Measurements from ENCODE around the gene AKR7A3.
"Not testable (repeated sequence)": the region's sequence is repeated elsewhere in the genome, so short reads cannot be mapped to it uniquely, and the experiment has no call there.

Gene AKR7A3

DNA sequence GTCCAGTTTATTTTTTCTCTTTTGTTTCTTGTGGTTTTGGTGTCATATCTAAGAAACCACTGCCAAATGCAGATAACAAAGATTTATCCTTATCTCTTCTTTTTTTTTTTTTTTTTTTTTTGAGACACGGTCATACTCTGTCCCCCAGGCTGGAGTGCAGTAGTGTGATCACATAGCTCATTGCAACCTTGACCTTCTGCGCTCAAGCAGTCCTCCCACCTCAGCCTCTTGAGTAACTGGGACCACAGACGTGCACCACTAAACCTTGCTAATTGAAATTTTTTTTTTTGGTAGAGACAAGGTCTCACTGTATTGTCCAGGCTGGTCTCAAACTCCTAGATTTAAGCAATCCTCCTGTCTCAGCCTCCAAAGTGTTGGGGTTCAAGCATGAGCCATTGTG is 32.5 kb upstream of the AKR7A3 start:
- no peak for DNase-seq (ENCODE audit: extremely low read depth in 1 of 2, low read depth in 1 of 2)

DNA sequence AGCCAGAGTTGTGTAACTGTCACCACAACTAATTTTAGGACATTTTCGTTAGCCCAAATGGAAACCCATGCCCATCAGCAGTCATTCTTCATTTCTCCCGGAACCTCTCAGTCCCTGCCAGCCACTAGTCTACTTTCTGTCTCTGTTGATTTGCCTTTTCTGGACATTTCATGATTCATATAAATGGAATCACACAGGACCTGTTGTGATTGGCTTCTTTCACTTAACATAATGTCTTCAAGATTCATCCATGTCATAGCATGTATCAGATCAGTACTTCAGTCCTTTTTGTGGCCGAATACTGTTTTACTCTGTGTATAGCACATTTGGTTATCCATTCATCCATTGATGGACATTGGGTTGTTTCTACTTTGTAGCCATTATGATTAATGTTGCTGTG is 30.6 kb upstream of the AKR7A3 start:
- DNase-seq (ENCODE audit: extremely low read depth in 1 of 2, low read depth in 1 of 2): no peak

DNA sequence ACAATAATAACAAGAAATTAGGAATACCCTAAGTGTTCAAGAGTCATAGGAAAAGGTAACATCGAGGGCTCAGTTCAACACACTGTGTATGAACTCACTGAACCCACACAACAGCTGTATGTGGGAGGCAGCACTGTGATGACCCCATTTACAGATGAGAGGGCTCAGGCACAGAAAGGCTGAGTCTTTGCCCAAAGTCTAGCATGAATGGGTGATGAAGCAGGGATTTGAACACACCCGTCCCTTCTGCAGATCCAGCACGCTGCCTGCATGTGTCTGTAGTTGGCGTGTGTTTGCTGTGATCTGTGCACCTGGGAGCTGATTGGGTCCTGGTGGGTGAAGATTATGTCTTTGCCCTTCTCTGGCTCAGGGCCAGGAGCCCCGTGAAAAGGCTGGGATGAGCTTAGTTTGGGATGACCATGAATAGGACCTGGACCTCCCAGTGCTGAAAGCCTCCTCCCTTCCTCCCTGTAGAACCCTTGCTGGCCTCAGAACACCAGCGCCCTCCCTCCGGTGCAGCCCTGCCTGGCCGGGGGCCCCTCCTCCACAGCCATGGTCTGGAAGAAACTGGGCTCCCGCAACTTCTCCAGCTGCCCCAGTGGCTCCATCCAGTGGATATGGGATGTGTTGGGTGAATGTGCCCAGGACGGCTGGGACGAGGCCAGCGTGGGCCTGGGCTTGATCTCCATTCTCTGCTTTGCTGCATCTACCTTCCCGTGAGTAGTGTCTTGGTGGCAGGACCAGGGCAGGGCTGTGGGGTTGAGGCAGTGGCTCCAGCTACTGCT is 28.7 kb upstream of the AKR7A3 start:
- no peak for DNase-seq (ENCODE audit: extremely low read depth in 1 of 2, low read depth in 1 of 2)

DNA sequence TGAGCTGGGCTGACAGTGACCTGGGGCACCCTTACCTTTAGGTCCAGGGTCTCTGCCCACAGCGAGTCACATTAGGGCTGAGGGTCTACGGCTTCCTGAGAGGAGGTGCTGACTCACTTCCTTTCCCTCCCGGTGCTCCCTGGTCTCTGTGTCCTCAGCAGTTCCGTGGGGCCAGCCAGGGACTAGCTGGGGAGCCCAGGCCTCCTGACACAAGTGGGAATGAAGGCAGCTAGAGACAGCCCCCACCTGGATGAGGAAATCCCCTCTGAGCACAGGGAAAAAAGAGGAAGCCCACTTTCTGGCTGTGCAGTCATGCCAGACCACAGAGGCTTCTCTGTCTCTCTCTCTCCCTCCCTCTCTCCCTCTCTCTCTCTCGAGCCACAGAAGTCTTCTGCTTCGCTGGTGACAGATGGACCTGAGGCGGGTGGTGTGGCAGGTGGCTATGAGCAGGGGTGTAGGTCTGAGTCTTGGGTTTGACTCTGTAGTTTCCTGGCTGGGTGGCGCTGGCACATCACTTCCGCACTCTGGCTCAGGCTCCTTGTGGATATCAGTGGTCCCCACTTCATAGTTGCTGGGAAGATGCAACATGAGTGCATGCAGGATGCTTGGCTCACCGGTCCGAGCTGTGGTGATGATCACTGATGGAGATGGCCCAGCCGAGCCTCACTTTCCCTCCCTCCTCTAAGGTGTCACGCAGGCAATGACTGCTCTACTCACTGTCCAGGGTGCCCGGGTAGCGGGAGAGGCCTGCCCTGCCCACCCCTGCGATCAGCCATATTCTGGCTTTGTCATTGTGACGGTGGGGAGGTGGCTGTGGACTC is 27.0 kb upstream of the AKR7A3 start:
- DNase-seq (ENCODE audit: extremely low read depth in 1 of 2, low read depth in 1 of 2): no peak

DNA sequence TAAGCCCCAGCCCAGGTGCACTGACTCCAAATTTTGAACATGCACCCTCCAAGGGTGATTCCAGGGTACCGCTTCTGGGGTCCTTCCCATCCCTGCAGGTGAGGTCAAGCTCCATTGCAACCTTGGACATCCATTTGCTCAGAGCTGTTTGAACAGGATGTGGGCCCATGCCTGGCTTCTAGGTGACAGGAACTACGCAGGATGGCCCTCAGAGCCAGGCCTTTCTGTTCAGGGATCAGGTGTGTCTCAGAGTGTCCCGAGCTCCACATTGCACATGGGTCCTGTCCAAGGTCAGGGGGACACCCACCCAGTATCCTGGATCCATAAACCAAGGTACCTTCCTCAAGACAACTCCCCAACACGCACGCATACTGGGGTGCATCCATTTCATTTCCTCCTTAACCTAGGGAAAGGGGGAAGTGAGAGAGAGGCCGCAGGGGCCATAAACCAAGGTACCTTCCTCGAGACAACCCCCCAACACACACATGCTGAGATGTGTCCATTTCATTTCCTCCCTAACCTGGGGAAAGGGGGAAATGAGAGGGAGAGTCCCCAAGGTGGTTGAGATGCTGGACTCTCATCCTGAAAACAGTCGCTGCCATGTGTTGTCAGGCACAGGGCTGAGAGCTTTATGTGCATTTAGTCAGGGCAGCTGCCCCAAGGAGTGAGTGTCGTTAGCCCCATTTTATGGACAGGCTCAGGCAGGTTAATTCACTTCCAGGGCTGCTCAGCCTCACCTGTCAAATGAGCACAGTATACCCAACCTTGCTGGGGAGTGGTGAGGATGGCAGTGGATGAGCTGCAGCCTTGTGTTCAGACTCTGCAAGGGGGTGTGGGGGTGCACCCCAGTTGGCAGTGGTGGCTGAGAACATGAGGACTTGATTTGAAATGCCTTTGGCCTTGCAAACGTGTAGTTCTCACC is 25.7 kb upstream of the AKR7A3 start:
- no peak for DNase-seq (ENCODE audit: extremely low read depth in 1 of 2, low read depth in 1 of 2)

DNA sequence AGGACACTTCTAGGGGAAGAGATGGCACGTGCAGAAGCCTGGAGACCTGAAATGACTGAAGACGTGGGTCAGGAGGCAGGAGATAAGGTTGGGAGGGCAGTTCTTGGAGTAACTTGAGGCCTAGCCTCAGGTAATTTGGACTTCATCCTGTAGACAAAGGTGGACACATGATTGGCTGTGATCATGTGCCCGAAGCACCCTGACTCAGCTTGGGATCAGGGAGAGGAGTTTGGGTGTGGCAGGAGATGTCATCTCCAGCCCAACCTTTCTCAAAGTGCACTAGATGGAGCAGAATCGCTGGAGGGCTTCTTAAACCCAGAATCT is 25.0 kb upstream of the AKR7A3 start:
- no peak for DNase-seq (ENCODE audit: extremely low read depth in 1 of 2, low read depth in 1 of 2)

DNA sequence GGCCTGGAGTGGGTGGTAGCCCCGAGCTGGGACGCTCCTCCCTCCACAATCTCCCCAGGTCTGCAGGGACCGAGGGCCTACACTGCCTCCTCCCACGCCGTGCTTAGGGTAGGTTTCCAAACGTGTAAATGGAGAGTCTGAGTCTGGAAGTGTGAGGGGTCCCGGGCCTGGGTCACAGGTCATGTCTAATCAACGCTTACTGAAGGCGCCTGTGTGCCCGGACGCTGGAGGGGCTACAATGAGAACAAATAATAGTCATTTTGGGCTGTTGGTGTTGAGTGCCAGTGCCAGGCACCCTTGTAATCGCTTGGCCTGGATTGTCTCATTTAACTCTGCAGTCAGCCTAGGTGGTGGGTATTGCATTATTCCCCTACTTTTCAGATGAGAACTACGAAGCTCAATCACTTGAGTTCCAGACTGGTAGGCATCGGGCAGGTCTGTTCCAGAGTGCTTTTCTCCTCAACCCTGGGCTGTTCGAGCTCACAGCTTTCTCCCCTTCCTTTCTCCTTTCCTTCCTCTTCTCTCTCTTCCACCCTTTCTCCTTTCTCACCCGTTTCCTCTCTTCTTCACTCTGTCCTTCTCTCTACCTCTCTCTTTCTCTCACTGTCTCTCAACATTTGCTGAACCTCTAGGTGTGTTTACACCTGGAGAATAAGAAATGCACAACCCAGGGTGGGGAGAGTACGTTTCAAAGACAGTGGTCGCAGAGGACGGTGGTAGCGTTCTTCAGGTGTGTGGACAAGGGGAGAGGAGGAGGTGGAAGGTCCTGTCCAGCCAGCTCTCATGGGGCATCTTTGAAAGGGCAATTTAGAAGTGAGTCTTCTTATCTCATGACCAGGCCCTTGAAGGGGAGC is 24.4 kb upstream of the AKR7A3 start:
- DNase-seq (ENCODE audit: extremely low read depth in 1 of 2, low read depth in 1 of 2): no peak

DNA sequence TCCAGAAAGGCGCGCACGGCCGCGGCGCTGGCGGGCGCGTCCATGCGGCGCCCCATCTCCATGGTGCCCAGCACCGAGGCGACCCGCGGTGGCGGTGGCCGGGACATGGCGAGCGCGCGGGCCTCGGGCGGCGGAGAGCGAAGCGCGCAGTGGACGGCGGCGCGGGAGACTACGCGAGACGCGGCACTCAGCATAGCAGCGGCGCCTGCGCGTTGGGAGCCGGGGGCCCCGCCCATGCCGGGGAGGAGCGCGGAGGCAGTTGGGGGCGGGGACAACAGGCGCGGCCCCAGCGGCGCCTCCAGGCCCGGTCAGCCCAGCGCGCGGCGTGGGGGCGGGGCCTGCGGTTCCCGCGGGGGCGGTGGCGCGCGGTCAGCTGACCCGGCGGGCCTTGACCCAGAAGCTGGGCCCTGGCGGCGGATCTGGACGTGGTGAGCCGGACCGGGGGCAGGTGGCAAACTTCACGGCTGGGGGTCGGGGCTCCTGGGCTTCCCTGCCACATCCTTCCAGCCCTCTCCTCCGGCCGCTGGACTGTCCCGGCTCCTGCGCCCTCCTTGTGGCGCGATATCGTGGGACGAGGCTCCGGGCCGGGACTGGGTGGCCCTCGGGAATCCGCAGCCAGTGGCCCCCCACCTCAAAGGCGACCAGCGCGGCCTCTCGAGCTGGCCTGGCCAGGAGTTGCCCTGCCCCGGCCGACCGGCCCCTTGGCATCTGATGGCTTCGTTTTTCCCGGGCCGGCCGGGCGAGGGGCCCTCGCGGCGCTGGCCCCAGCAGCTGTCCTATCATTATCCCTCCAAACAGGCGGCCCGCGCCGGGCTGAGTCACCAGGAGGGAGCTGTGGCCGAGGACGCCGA is 23.6 kb upstream of the AKR7A3 start, which contains the start of the genes AKR7A2 and SLC66A1:
Gene AKR7A2, minus strand, starts transcription at position 214 of the 851 bp plus-strand sequence. Its CDS starts 20 bp downstream, at position 194.
Gene SLC66A1, plus strand, starts transcription at position 396 of the 851 bp plus-strand sequence. CDS start 5,352 bp downstream, outside the sequence.
- peak; percentile 78 to 92 for DNase-seq (ENCODE audit: extremely low read depth in 1 of 2, low read depth in 1 of 2)

DNA sequence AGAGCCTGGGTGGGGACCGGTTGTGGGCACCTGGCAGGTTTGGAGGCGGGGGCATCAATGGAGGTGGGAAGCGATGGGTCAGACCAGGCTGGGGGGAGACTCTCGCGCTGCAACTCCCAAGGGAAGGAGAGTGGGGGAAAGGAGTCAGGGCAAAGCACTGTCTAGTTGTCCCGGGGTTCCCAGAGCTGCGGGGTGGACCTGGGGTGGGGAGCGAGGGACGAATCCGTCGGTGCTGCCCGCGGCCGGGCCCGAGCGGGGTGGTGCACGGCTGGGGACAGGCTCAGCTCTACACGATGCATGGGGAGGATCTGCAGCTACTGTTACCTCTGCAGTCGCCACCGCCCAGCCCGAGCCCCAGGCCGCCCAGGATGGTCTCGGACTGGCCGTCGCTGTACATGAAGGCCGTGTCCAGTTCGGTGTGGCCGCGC is 22.9 kb upstream of the AKR7A3 start:
- no peak for DNase-seq (ENCODE audit: extremely low read depth in 1 of 2, low read depth in 1 of 2)

DNA sequence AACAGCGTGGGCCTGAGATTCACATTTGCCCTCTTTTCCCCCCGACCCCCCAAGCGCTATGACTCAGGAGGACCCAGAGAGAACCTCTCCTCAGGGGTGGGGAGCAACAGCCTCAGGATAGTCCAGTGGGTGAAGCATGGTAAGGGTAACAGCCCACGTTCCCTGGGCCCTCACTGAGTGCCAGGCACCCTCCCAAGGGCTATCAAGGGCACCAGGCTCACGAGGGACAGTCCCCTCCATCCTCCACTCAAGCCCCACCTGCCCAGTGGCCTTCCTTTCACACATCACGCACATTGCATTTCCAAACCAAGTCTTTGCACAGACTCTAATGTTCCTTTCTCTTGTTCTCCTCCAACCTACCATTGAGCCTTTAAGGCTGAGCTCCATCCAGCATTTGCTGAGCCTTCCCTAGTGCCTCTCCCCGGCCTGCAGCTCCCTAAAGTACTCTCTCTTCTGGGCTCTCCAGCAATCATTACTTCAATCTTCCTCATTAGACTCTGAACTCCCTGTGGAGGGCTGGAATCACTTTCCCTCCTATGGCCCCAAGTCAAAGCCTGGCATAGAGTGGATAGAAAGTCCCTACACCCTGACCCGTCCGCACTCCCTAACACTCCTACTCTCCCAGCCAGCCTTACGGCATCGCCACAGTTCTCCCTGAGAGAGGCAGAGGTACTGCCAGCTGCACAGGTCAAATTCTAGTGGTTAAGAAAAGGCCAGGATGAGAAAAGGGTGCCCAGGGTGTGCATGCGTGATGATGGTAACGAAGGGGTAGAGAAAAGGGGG is 22.3 kb upstream of the AKR7A3 start:
- DNase-seq (ENCODE audit: extremely low read depth in 1 of 2, low read depth in 1 of 2): no peak

DNA sequence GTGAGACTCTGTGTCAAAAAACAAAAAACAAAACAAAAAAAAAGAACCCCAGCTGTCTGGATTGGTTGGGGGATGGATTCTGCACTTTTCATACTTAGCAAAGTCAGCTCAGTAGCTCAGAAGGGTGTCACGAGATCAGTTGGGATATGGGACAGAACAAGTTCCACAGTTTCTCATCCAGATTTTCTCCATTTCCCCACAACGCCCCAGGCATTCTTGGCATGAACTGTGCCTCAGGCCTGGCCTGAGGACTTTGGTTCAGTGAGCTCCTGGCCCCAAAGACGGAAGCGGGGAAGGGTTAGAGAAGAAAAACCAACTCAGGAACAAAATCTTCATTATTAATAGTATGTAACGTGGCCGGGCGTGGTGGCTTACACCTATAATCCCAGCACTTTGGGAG is 21.5 kb upstream of the AKR7A3 start:
- no peak for DNase-seq (ENCODE audit: extremely low read depth in 1 of 2, low read depth in 1 of 2)

DNA sequence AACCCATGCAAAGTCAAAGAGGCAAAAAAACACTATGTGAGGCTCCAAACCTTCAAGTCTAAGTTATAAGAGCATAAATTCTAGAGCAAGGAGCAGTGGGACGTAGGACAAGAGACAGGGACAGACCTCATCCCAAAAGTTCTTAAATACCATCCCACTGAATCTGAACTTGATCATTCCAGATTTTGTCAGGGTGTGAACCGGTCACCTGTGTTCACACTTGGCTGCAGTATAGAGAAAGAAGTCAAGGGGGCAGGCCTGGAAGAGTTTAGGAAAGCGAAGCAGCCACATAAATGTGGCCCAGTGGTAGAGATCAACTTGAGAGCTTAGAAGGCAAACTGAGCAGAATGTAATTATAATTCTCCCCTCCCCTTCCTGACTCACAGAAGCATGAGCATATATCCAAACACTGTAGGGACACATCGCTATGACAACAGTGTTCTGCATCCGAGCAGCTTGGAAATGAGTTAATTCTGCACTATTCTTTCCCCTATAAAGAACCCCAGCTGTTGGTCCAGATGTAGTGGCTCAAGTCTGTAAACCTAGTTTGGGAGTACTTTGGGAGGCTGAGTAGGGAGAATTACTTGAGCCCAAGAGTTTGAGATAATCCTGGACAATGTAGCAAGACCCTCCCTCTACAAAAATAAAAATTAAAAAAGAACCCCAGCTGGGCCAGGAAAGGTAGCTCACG is 20.7 kb upstream of the AKR7A3 start:
- DNase-seq (ENCODE audit: extremely low read depth in 1 of 2, low read depth in 1 of 2): no peak

DNA sequence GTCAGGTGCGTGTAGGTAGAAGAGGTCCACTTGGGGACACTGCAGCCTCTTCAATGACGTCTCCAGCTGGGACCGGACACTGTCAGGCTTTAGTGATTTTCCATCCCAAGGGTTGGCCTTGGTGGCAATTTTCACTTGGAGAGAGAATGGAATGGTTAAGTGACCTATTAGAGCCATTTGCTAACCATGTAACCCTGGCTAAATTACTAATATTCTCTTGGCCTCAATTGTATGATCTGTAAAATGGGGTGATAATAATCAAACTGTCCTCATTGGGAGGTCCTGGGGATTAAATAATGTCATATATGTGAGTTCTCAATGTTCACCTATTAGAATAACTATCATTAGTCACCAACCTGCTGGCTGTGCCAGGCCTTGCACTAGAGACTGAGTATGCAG is 19.9 kb upstream of the AKR7A3 start:
- DNase-seq (ENCODE audit: extremely low read depth in 1 of 2, low read depth in 1 of 2): no peak

DNA sequence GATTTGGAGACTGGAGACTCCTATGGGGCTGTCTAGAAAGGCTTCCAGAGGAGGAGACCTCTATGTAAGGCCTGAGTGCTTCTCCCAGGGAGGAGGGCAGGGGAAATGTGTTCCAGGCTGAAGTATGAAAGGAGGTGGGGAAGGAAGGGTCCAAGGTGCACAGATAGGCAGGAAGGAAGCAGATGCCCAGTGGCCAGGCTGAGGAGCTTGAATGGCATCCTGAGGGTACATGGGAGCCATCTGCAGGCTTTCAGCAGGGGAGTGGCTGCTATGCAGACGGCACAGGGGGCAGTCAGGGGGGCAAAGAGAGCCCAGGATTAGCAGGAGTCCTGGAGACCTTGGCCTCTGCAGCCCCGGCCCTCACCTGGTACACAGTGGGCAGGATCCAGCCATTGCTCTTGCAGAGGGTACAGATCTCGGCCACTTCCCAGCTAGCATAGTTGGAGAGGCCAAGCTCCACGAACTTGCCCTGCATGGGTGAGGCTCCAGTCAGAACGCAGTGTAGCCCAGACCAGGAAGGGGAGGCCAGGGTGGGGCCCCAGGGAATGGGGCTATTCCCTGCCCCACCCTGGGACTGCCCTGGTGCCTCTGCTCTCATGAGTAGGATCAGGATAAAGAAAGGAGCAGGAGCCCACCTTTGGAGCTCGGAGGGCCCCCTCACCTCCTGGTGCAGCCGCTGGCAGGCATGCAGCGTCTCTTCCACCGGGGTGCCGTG is 19.4 kb upstream of the AKR7A3 start:
- DNase-seq (ENCODE audit: extremely low read depth in 1 of 2, low read depth in 1 of 2): no peak

DNA sequence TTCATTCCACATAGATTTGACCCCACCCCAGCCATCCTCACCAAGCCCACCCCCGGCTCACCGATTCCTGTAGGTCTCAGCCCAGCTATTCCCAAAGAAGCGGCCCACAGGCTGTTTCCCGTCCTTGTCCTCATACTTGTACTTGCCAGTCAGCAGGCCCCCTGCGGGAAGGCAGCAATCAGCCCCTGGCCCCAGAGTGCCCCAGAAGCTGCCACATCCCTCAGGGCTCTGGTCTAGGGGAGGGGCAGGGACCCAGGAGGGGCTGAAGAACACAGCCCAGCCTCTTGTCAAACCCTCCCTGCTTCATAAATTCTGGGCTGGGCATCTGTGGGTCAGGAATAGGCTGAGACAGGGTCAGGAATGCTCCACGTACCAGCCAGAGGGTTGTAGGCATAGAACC is 18.4 kb upstream of the AKR7A3 start:
- DNase-seq (ENCODE audit: extremely low read depth in 1 of 2, low read depth in 1 of 2): no peak

DNA sequence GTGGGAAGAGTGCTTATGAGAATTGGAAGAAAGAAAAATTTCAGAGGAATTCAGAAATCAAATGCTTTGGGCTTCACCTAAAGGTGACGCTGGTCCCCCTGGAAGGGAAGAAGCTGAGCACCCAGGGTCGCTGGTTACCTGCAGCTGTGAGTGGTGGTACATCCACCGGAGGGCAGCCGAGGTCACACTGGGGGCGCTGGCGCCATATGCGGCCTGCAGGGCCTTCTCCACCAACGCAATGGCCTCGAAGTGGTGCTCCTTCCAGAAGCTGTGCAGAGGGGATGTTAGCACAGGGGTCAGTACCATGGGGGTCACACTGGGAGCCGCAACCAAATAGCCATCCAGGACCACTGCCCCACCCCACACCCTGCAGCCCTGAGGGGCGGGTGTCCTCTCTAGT is 17.3 kb upstream of the AKR7A3 start:
- DNase-seq (ENCODE audit: extremely low read depth in 1 of 2, low read depth in 1 of 2): no peak

DNA sequence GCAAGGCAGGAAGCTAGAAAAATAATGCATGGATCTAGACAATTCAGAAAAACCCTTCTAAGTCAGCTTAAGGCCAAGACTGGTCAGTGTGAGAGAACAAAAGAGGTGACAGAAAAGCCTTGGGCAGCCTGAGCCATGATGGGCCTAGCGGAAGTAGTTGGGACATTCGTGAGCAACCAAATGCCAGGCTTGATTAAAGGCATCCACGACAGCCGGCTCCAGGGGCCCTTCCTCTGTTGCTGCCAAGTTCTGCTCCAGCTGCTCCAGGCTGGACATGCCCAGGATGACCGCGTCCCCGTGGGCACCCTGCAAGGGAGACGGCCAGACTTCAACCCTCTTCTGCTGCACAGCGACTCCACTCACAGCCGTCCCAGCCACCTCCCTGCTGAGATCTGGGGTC is 15.5 kb upstream of the AKR7A3 start:
- DNase-seq (ENCODE audit: extremely low read depth in 1 of 2, low read depth in 1 of 2): not testable (repeated sequence)
